HG03378 (cell line): ENCODE measurements around the gene GIMAP8.

Experiments
- ATAC-seq: cut with Tn5 transposase; IDR thresholded peaks from one replicate; pipeline ENCODE4 v1.9.1; 2021; ENCODE audit warnings: mild to moderate bottlenecking, moderate library complexity; ENCODE audit not compliant: unreplicated experiment

The GIMAP8 gene

DNA sequence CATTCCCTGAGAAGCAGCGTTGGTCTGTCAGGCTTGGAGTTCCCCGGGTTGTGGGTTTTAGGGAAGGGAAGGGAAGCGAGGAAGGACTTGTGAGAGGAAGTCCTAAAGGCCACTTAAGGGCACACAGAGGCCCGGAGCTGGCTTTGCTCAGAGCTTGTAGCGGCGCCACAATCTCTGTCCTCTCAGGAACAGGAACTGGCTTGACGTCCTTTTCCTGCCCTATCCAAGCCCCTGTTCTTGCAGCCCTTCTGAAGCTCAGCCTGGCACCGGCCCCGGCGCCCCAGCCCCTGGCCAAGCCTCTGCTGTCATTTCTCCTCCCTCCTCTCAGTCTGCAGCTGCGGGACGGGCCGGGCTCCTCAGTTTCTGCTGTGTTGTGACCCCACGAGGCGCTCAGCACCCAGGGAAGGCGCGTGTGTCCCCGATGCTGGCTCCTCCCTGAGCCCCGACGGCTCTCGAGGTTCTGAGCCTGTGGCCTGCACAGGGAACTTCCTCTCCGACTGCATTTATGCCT is at the start of gene GIMAP8:
Gene GIMAP8, plus strand, starts transcription at position 140 of the 511 bp plus-strand sequence. CDS start 16,069 bp downstream, outside the sequence.
- peak; percentile 21 for ATAC-seq

DNA sequence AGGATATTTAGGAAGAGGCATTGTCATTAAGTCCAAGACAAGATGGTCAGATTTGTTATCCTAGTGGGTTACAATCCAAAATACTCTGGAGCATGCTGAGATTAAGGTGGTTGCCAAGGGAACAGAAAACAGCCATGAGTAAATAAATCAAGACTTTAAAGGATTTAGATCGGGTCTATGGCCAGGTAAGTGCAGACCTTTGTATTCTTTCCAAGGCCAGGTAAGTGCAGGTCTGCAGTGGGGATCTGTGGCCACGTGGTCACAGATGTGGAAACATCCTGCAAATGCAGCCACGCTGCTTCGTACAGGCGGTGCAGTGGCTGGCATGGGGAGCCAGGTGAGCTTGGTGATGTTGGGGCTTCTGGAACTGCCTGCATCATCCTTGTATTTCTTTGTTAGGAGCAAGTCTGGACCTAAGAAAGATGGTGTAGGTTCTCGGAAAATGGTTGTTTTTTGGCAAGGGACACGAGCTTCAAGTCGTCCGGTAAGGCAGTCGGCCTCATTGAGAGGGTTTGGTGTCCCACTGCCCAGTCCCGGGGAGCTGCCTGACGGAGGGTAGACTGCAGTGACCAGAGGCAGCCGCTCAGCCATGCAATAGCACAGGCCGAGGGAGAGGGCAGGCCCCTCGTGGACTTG is 49.5 kb upstream of the GIMAP8 start:
- ATAC-seq, result no peak

DNA sequence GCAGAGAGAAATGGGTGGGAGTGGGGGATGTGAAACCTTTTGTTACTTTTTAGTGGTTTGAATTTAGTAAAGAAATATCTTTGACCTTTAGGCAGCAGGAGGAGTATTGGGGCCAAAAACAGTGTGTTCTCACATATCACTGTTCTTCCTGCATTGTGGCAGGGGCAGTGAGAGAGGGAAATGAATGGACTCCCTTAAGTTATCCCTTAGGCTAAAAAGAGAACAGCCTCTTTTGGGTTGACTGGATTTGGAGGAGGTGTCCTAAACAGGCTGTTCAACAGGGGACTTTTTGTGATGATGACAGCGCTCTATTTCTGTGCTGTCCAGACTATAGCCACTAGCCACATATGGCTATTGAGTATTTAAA is 49.0 kb upstream of the GIMAP8 start:
- ATAC-seq, result no peak

DNA sequence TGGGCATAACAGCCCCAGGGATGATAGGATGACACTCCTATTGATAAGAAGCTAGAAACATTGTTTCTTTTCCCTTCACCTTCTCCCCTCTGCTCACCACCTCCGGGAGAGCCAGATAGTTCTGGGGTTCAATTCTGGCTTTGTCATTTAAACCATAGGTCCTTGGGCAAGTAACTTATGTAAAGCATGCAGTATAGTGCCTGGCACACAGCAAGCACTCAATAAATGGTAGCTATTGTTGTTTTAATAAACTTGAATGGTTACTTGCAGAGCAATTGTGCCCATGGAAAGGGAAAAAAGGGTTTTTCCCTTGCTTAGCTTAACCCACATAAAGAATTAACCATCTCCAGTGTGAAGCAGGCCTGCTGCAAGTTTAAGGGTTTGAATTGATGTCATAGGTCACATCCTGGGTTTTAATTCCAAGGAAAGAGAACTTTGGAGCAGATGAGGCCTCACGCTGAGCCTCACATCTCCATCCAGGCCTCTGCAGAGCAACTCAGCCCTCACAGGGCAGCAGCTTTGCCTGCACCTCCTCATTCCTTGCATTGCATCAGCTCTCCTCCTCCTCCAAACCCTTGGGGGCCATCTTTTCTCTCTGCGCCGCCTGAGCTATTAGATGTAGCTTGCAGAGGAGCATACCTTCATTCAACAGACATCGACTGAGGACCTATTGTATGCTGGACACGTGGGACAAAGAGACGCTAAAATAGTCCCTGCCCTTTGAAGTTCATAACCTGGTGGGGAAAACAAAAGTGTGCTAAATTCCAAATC is 48.4 kb upstream of the GIMAP8 start:
- no peak for ATAC-seq

DNA sequence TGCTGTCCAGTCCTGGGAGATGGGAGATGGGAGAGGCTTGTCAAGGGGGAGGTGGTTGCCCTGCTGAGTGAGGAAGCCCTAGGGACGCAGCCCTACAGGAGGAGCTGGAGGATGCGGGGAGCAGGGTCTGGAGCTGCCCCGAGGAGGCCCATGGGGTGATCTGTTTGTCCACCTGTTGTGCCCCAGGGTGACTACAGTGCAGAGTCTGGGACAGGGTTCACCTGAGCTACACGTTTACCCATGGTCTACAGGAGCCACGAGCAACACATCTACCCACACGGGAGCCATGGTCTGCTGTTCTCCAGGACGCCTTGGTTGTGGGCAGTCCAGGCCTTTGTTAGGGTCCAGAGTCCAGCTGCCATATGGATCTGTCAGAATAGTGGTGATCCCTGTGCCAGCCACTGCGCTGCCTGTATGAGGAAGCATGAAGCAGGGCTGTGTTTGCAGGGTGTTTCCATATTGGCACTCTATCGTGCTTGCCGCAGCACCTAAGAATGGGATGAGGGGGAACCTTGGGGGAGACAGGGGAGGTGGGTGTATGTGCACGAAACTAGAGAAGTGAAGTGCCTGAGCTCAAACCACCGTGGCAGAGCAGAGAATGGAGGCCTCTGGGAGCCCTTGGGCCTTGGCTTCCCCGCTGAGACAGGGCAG is 47.6 kb upstream of the GIMAP8 start:
- no peak for ATAC-seq

DNA sequence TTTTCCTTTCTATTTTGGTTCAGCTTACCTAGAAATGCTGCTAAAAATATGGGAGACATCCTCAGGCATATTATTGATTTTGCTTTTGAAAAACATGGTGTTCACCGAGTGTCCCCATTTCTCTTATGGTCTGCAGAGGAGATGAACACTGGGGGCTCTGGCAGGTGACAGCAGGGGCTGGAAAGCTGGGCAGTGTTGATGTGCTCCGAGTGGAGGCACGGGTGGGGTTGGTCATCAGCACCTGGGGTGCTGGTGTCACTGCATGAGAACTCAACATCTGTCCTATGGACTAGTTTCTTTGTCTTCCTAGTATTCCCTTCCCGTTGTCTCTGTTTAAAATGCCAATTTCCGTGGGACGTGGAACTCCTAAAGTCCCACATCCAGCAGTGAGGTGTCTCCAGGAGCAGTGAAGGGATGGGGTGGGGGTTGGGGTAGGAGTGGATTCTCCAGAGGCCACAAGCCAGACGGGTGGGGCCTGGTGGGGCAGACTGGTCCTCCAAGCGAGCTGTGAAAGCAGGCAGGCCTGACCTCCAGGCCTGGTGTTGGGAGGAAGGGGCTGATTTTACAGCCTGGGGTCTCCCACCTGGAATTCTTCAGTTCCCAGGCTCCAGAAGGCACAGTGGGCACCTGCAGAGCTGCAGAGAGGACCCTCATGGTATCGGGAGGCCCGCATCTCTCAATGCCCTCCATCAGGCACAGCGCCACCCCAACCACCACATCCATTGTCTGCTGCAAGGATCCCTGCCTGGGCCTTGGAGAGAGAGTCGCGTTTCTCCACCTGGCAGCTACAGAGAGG is 46.9 kb upstream of the GIMAP8 start:
- ATAC-seq, result no peak

DNA sequence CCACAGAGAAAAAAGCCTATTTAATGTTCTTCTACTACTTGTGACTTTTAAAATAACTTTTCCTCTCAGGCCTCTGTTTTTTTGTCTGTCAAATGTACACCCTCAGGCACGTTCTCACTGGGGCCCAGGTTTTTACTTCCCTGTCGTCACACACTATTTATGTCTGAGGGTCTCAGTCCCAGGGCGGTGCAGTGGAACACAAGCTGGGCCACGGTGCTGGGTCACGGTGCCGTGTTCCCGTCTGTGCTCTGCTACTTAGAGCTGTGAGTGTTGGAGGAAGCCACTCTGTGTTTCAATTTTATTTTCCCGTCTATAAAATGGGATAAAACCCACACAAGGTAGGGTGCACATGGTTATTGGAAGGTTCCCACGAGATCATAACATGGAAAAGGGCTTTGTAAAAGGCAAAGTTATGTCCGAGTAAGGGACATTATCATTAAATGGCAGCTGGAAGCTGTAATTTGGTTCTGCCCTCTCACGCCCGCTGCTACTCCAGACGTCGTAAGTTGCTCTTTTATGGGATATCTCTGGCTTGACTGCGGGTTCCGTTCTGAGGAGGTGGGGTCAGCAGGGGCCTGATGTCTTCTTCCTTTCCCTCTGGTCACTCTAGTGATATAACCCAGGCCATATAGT is 46.1 kb upstream of the GIMAP8 start:
- ATAC-seq, result no peak

DNA sequence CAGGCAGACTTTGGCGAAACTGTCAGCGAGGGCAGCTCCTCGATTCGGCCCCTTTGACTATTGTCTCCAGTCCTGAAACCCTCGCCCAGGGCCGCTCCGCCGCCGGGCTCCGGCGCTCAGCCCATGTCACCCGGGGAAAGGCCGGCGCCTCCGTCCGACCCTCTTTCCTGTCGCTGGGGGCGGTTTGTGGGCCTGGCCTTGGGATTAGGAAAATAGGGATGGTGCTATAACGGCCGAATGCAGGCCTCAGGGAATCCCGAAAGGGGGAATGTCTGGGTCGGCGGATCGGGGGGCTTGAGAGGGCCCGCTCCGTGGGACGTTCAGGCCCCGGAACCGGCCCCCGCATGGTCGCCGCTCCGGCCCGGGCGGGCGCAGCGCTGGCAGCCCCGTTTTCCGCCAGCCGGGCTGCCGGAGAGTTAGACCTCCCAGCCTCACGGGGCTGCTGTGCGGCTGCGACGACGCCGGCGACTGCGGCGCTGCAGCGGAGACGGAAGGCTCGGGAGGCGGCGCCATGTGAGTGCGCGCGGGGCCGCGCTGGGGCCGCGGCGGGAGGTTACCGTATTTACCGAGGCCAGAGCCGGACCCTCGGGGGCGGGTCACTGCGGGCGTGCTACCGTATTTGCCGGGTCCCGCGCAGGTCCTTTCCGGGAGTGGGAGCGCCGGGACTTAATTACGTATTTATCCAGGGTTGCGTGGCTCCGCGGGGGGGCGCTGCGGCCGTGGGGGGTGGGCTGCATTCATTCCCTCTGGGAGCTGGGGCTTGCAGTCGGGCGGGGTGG is 45.4 kb upstream of the GIMAP8 start:
- ATAC-seq, result peak; percentile 29

DNA sequence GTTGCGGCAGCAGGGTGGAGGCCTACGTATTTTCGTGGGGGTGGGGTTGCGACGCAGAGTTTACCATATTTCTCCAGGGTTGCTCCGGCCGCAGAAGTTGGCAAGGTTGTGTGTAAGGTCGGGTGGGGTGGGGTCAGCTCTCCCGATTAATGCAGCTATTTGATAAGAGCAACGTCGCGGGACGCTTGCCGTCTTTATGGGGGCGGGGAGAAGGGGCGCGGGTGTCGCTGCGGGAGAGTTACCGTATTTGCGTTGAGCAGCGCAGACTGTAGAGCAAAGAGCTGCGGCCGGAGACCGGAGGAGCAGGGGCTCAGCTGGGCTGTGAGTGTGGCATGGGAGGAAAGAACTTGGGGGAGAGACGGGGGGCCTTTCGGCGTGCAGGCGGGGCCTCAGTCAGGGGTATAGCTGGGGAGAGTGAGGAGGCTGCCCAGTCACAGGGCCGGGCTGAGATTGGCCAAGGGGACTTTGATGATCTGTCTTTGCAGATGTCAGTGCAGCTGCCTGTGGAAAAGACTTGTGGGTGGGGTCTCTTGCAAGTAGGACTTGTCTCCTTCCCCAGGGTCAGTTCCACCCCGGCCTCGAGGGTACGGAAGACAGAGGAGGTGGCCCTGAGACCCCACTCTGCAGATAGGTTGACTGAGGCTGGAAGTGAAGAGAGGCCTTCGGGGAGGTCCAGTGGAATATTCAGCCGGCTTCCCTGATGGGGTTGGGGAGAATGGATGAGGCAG is 44.7 kb upstream of the GIMAP8 start:
- ATAC-seq, result no peak

DNA sequence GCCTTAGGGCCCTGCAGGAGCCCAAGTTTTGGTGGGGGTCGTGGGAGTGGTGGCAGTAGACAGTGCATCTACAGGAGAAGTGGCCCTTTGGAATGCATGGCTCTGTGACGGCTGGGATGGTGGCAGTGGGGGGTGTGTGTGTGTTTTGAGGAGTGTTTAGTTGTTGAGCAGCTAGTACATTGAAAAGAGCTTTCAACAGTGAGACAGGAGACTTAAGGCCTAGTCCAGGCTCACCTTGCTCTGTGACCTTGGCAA is 44.2 kb upstream of the GIMAP8 start:
- no peak for ATAC-seq

DNA sequence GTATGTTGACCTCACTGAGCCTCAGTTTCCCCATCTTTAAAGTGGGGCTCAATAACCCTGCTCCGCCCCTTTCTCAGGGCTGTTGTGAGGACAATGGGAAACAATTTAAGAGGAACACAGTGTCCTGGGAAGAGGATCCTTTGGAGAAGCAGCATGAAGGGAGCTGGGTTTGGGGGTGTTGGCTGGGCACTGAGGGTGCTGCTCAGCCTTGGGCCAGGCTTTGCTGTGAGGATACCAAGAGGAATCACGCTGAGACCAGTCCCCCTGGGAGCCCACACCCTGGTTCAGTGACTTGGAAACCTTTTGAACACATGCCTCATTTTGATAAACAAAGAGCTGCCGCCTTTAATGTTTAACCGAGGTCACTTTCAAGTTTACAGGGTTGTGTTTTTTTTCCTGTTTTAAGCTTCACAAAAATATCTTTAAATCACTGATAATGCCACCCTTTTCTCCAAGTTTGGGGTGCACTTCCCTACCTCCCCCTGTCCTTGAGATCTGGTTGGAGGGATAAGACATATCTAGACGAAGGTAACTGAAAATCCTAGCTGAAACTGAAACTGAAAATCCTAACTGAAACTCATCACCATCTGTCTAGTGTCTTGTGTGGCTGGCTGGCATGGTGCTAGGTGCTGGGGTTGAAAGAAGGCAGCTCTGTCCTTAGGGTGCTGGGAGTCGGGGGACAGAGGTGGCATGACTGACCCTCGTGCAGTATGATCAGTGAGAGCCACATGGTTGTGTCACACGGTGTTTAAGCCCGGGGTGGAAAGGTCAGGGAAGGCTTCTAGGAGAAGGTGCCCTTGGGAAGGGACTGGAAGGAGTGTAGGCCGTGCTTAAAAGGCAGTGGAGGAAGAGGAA is 43.6 kb upstream of the GIMAP8 start:
- ATAC-seq, result peak; percentile 67

DNA sequence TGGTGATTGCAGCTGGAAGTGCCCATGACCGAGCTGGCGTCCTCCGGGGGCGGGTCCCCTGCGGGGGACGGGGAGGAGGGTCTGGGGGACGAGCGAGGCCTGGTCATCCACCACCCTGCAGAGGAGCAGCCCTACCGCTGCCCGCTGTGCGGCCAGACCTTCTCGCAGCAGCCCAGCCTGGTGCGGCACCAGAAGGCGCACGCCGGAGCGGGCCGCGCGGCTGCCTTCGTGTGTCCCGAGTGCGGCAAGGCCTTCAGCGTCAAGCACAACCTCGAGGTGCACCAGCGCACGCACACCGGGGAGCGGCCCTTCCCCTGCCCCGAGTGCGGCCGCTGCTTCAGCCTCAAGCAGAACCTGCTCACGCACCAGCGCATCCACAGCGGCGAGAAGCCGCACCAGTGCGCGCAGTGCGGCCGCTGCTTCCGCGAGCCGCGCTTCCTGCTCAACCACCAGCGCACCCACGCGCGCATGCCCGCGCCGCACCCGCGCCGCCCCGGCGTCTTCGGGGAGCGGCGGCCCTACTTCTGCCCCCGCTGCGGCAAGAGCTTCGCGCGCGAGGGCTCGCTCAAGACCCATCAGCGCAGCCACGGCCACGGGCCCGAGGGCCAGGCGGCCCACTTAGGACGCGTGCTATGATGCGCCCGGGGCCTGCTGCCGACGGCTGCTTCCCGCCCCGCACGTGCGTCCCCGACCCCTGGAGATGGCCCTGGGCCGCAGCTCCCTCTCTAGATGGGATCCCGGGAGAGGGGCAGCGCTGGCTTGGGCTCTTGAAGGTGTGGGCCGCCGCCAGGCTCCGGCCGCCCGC is 42.6 kb upstream of the GIMAP8 start:
- no peak for ATAC-seq

DNA sequence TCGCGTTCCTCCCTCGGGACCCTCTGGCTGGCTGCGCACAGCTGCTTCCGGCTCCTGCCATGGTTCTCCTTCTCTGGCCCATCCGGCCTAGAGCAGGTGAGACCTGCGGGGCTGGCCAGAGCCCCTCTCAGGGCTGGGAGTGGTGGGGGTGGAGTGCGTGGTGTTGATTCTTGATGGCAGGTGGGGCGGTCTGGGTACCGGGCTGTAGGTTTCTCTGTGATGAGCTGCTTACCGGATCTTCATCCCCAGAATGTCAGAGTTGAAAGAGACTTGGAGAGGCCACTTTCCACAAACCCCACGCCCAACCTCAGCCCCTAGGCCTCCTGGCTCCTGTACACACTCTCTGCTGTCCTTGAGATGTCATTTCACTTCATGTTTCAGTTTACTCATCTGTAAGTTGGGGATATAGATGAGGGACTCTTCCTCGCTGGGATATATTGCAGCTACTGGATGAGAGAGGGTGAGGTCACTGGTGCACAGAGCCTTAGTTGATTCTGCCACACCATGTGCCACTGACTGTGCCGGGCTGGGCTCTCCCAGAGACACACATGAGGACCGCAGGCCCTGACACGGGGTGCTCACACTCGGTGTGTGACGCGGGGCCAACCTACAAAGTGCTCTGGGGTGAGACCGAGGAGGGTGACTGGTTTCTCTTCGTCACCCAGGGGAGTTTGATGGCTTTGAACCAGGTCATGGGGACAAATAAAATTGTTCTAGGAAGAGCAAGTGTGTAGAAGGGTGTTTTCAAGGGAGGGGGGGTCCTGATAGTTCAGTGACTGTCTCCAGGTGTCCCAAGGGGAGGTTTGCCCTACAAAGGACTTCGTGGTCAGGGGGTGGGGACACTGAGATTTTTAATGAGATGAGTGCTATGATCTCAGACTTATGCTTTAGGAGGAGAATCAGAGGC is 41.8 kb upstream of the GIMAP8 start:
- ATAC-seq, result peak; percentile 26

DNA sequence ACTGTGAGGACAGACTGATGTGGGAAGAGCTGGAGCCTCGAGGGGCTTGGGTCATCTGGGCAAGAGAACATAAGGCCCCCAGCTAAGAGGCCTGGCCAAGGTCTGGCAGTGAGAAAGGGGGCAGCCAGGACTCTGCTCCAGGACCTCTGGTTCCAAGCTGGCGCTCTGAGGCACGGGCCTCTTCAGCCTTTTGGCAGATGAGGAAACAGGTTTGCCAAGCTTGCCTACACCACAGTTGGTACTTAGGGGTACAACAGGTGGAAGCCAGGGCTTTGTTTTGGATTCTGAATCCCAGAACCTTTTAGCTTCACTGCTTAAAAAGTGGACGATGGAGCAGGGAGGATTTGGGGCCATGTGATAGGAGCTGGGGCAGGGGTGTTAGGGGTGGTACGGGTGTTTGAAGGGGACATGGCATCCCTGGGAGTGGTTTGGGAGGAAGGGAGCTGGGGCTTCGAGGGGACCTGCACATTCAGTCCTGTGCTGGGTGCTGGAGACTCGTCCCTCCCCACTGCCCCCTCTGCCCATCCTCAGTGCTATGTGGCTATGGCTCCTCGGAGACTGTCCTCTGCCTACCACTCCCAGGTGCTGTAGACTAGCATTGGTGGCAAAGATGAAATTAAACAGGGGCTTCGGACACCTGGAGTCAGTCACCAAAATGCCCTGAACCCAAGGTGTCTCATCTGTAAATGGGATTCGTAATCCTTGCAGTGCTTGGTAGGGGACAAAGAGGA is 41.0 kb upstream of the GIMAP8 start:
- ATAC-seq, result no peak

DNA sequence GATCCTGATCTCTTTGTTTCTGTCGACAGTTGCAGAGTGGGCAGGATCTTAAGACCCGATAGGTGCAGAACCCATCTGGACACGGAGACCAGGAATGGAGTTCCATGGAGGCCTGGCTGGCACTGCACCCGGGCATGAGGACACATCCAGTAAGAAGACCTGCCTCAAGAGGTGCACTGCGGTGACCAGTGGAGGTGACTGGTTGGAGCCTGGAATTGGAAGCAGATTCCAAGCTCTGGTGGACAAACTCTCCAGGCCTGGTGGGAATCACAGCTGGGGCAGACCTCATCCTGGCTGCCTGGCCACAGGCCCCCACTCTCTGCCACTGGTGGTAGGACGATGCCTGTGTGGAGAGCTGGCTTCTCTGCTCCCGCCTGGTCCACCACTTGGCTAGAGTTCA is 40.3 kb upstream of the GIMAP8 start:
- no peak for ATAC-seq
